Activated CD4-positive, alpha-beta T cell treated with anti-CD3 and anti-CD28 coated beads, Interleukin-2, Interleukin-6, amounts not matched to agents 100 ng/mL and 50 ng/mL, durations not matched to agents 16 hours and 8 hours (primary cell): Measurements from ENCODE around the gene GSDME.

Source experiments
- DNase-seq: peaks from one replicate; pipeline ENCODE4 v3.0.0-alpha.2; 2020

The GSDME gene

GRCh38 chr7:24757353-24758275 is at the start of gene GSDME:
Gene GSDME (minus strand): TSS chr7:24757464. CDS start chr7:24749774, 7,690 bp downstream.
- DNase-seq: peak; percentile 43

GRCh38 chr7:24802300-24802699 is 45.0 kb upstream of the GSDME start:
- no peak for DNase-seq

GRCh38 chr7:24801883-24802282 is 44.6 kb upstream of the GSDME start:
- DNase-seq: no peak

GRCh38 chr7:24800667-24801066 is 43.4 kb upstream of the GSDME start:
- peak; percentile 56 for DNase-seq

- no peak for DNase-seq
These were observed 42.8 kb upstream of the GSDME start for GRCh38 chr7:24800073-24800472.

- no peak for DNase-seq
These were observed 42.2 kb upstream of the GSDME start for GRCh38 chr7:24799506-24799905.

GRCh38 chr7:24798261-24798660 is 41.0 kb upstream of the GSDME start:
- DNase-seq: no peak

- no peak for DNase-seq
These were observed 40.0 kb upstream of the GSDME start for GRCh38 chr7:24797270-24797669.

- DNase-seq: no peak
These were observed 38.1 kb upstream of the GSDME start for GRCh38 chr7:24795407-24795767.

GRCh38 chr7:24794751-24795406 is 37.6 kb upstream of the GSDME start:
- DNase-seq: peak; percentile 52

- no peak for DNase-seq
These were observed 36.9 kb upstream of the GSDME start for GRCh38 chr7:24793982-24794648.

- no peak for DNase-seq
These were observed 31.8 kb upstream of the GSDME start for GRCh38 chr7:24788961-24789576.

GRCh38 chr7:24788075-24788474 is 30.8 kb upstream of the GSDME start:
- DNase-seq: no peak

GRCh38 chr7:24786941-24787340 is 29.7 kb upstream of the GSDME start:
- DNase-seq: peak; percentile 51

- no peak for DNase-seq
These were observed 29.0 kb upstream of the GSDME start for GRCh38 chr7:24786306-24786705.

- no peak for DNase-seq
These were observed 27.0 kb upstream of the GSDME start for GRCh38 chr7:24784277-24784676.

GRCh38 chr7:24783698-24784097 is 26.4 kb upstream of the GSDME start:
- no peak for DNase-seq

GRCh38 chr7:24781106-24781505 is 23.8 kb upstream of the GSDME start:
- DNase-seq: no peak

GRCh38 chr7:24779283-24779655 is 22.0 kb upstream of the GSDME start:
- DNase-seq: no peak

GRCh38 chr7:24778543-24779282 is 21.4 kb upstream of the GSDME start:
- DNase-seq: peak; percentile 38

- no peak for DNase-seq
These were observed 20.5 kb upstream of the GSDME start for GRCh38 chr7:24777806-24778205.

GRCh38 chr7:24773646-24774045 is 16.4 kb upstream of the GSDME start:
- DNase-seq: no peak

- DNase-seq: no peak
These were observed 12.6 kb upstream of the GSDME start for GRCh38 chr7:24769851-24770250.
